Activated naive CD4-positive, alpha-beta T cell treated with anti-CD3 and anti-CD28 coated beads for 36 hours (primary cell): Measurements from ENCODE around the gene SF3A1. TPM values are rescaled to one million over a fixed set of nuclear protein-coding genes. Genes with fewer than 3 reads are reported as not detected.

Source experiments
- CTCF ChIA-PET: fragments of 350-600 bp; sonication (Branson Sonifier 250); formaldehyde crosslinking; loops from one replicate; lab custom pipeline; 2021; ENCODE audit warnings: antibody characterized with exemption; lab: Charles Lee
- DNase-seq: peaks from one replicate; pipeline ENCODE4 v3.0.0-alpha.2; 2020
- H3K27ac Mint-ChIP-seq: one replicate; pipeline ENCODE4 v1.8.0; 2021; ENCODE audit warnings: mild to moderate bottlenecking, mixed read lengths
- H3K27me3 Mint-ChIP-seq: one replicate; pipeline ENCODE4 v1.8.0; 2021; ENCODE audit warnings: low read depth, mixed read lengths
- H3K36me3 Mint-ChIP-seq: one replicate; pipeline ENCODE4 v1.8.0; 2021; ENCODE audit warnings: low read depth, mixed read lengths
- H3K4me1 Mint-ChIP-seq: one replicate; pipeline ENCODE4 v1.8.0; 2021; ENCODE audit warnings: low read depth, mixed read lengths
- H3K4me3 Mint-ChIP-seq: one replicate; pipeline ENCODE4 v1.8.0; 2021; ENCODE audit warnings: mild to moderate bottlenecking, moderate library complexity, mixed read lengths
- H3K9me3 Mint-ChIP-seq: one replicate; pipeline ENCODE4 v1.8.0; 2021; ENCODE audit warnings: mixed read lengths
- intact Hi-C: fragments of 100-400 bp; cut with micrococcal nuclease; formaldehyde crosslinking; loops from one replicate; pipeline ENCODE4 v1.15.1; 2023
- total RNA-seq, 2 experiments: library from RNA; stranded (reverse); gene quantifications; one replicate each; pipeline ENCODE4 v1.2.3, GENCODE V29; 2021

Gene SF3A1
- total RNA-seq, 2 experiments from 2014 or later = 274 to 276 TPM

DNA sequence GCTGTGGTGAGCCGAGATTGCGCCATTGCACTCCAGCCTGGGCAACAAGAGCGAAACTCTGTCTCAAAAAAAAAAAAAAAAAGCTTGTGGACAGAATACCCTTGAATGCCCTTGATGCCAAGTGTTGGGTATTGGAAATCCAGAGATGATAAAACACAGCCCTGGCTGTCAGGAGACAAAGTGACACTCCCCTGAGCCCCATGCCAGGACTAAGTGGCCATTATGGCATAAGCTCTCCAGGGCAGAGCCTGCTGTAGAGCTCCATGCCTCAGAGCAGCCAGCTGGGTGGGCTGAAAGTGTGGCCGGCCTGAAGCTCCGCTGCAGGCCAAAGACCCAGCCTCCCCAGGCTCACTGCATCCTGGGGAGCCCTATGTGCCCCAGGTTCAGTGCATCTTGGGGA, 25.6 kb upstream of the SF3A1 start:
- Mint-ChIP-seq H3K4me1 (peaks cover 2% of the 10 kb centered on the region), H3K27ac (no peak overlapping the region), H3K9me3 (no peaks in the 10 kb centered on the region), H3K27me3 (no peaks in the 10 kb centered on the region), H3K36me3 (no peaks in the 10 kb centered on the region), H3K4me3 (no peak overlapping the region)
- DNase-seq = no peak
- CTCF ChIA-PET = interaction anchor here (0.9 to 14.3 kb wide), 4 partner anchors 10 to 94 kb away, joined by 3 to 287 read pairs (median 4); partner anchors contain the start of gene CASTOR1
- intact Hi-C loops = no loop called here

DNA sequence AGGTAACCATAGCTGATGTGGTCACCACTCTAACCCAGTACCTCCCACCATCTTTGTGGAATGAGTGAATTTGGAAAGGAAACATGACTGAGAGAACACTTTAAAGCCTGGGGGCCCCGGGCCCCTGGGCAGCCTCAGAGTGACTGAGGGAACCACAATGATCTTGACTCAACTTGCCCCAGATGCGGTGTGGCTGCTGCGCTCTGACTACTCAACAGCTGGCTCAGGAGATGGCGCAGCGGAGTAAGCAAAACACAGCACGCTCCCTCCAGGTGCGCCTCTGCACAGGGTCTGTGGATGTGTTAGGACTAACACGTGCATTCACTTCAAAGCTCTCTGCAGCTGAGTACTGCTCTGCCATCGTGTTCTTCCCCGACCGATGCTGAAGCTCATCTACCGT, 24.6 kb upstream of the SF3A1 start:
- Mint-ChIP-seq H3K4me3 (no peak overlapping the region), H3K4me1 (peaks cover under 1% of the 10 kb centered on the region)
- peak; percentile 36 for DNase-seq

GRCh38 chr22:30380011-30380410, 23.3 kb upstream of the SF3A1 start:
- DNase-seq = no peak
- Mint-ChIP-seq H3K27ac (no peak overlapping the region), H3K36me3 (no peaks in the 10 kb centered on the region), H3K4me3 (no peak overlapping the region), H3K4me1 (no peaks in the 10 kb centered on the region), H3K9me3 (no peaks in the 10 kb centered on the region), H3K27me3 (no peaks in the 10 kb centered on the region)
- CTCF ChIA-PET = interaction anchor here (0.8 to 14.3 kb wide), 2 partner anchors 91 to 117 kb away, joined by 3 to 287 read pairs; partner anchors contain the start of gene CASTOR1
- intact Hi-C loops = no loop called here

More for the DNA sequence above, 24.6 kb upstream of the SF3A1 start:
- H3K36me3 Mint-ChIP-seq = no peaks in the 10 kb centered on the region
- H3K27me3 Mint-ChIP-seq = no peaks in the 10 kb centered on the region
- intact Hi-C loops = no loop called here
- H3K9me3 Mint-ChIP-seq = no peaks in the 10 kb centered on the region
- CTCF ChIA-PET = interaction anchor here (0.6 to 14.3 kb wide), 8 partner anchors 9 to 957 kb away, joined by 3 to 287 read pairs (median 4); partner anchors contain the start of gene CASTOR1
- no peak overlapping the region for H3K27ac Mint-ChIP-seq

DNA sequence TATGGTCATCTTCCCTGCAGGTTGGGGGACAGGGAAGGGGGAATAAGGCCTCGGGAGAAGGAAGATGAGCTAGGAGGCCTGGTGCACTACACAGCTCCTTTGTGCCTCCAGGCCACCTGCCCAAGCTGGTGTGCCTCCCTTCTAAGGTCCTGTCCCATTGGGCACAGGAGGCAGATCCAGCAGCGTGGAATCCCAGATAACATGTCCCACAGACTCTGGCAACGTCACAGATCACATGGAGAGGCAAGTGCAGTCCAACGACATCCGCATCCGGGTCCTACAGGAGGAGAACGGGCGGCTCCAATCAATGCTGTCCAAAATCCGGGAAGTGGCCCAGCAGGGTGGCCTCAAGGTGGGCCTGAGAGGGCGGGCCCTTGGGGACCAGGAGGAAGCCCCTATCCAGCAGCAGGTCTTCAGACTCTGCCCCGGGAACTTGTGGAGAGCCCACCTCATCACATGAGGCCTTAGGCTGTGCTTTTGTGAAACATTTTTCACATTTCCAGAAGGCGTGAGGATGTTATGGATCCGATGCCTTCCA, 18.7 kb upstream of the SF3A1 start:
- DNase-seq = no peak
- no peaks in the 10 kb centered on the region for H3K36me3 Mint-ChIP-seq
- H3K4me3 Mint-ChIP-seq = no peak overlapping the region
- no peaks in the 10 kb centered on the region for H3K9me3 Mint-ChIP-seq
- no peaks in the 10 kb centered on the region for H3K27me3 Mint-ChIP-seq
- no peaks in the 10 kb centered on the region for H3K4me1 Mint-ChIP-seq
- CTCF ChIA-PET = interaction anchor here (0.5 to 1.6 kb wide), 3 partner anchors 11 to 714 kb away, joined by 3 to 4 read pairs (median 3); no protein-coding TSS in a partner anchor
- H3K27ac Mint-ChIP-seq = no peak overlapping the region
- intact Hi-C loops = no loop called here

- intact Hi-C loops = no loop called here
- CTCF ChIA-PET = interaction anchor here (0.6 to 1.6 kb wide), 2 partner anchors 15 to 17 kb away, joined by 3 read pairs; no protein-coding TSS in a partner anchor
- Mint-ChIP-seq H3K27me3 (no peaks in the 10 kb centered on the region), H3K4me1 (no peaks in the 10 kb centered on the region), H3K27ac (no peak overlapping the region), H3K9me3 (no peaks in the 10 kb centered on the region), H3K4me3 (no peak overlapping the region), H3K36me3 (no peaks in the 10 kb centered on the region)
- DNase-seq = no peak
Measured at GRCh38 chr22:30373331-30374325, 16.9 kb upstream of the SF3A1 start.

DNA sequence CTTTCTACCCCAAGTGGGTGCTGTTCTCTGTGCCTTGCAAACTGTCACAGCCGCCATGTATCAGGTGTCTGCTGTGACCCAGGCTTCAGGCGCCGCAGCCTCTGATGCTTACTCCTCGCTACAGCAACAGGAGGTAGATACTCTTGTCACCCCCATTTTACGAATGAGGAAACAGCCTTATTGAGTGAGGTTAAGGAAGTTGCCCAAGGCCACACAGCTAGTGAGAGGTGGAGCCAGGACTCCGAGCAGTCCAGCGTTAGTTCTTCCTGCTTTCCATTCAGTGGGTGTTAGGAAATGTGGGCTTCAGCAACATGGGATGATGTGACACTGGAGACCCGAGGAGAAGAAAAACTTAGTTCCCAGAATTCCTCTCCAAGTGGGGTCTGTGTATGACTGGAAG, 16.2 kb upstream of the SF3A1 start:
- H3K27me3 Mint-ChIP-seq = no peaks in the 10 kb centered on the region

GRCh38 chr22:30371981-30372380, 15.3 kb upstream of the SF3A1 start:
- intact Hi-C loops = no loop called here
- no peak for DNase-seq
- Mint-ChIP-seq H3K36me3 (no peaks in the 10 kb centered on the region), H3K9me3 (no peaks in the 10 kb centered on the region), H3K27ac (no peak overlapping the region), H3K4me1 (no peaks in the 10 kb centered on the region), H3K4me3 (no peak overlapping the region), H3K27me3 (no peaks in the 10 kb centered on the region)
- CTCF ChIA-PET = interaction anchor here (1.8 kb wide), 1 partner anchor 84 kb away, joined by 6 read pairs; no protein-coding TSS in a partner anchor

More for the DNA sequence above, 16.2 kb upstream of the SF3A1 start:
- no peak overlapping the region for H3K27ac Mint-ChIP-seq
- no peak for DNase-seq
- no peaks in the 10 kb centered on the region for H3K4me1 Mint-ChIP-seq
- H3K9me3 Mint-ChIP-seq = no peaks in the 10 kb centered on the region
- CTCF ChIA-PET = no interaction called here
- intact Hi-C loops = no loop called here
- H3K4me3 Mint-ChIP-seq = no peak overlapping the region
- H3K36me3 Mint-ChIP-seq = no peaks in the 10 kb centered on the region

DNA sequence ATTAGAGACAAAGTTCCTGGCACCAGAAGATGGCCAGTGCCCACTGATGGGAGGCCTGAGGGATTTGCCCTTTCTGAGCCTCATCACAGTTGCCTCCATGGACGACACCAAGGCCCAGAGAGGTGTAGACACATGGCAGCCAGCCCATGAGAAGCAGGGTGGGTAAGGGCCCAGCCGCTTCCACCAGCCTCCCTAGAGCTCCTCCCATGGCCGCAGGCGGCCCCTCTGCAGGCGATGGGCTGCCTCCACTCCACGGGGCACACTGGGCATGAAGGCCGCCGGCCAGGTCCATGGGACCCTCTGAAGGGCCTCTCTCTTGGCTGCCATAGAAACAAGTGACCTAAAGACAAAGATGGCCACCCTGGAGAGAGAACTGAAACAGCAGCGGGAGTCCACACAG, 14.6 kb upstream of the SF3A1 start:
- H3K36me3 Mint-ChIP-seq = peaks cover 2% of the 10 kb centered on the region
- no peaks in the 10 kb centered on the region for H3K4me1 Mint-ChIP-seq
- H3K9me3 Mint-ChIP-seq = no peaks in the 10 kb centered on the region
- intact Hi-C loops = no loop called here
- H3K27me3 Mint-ChIP-seq = no peaks in the 10 kb centered on the region
- H3K4me3 Mint-ChIP-seq = no peak overlapping the region
- DNase-seq = no peak
- CTCF ChIA-PET = interaction anchor here (1.8 kb wide), 1 partner anchor 84 kb away, joined by 6 read pairs; no protein-coding TSS in a partner anchor
- H3K27ac Mint-ChIP-seq = no peak overlapping the region

DNA sequence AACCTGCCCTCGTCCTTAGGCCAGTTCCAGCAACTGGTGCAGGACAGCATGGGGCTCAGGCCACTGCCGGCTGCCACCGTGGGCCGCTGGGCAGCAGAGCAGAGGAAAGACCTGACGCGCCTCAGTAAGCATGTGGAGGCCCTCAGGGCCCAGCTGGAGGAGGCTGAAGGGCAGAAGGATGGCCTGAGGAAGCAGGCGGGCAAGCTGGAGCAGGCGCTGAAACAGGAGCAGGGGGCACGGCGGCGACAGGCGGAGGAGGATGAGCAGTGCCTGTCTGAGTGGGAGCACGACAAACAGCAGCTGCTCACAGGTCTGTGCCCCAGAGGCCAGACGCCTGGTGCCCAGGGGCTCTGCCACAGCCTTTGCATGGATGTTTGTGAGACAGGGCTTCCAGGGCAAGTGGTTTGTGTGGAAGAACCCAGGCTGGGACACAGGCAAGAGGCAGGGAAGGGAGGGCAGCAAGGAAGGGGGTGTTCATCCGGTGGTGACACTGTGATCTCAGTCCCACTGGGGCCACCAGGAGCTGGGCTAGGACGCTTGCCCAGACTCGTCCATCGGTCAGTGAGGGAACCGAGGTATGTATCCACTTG, 14.0 kb upstream of the SF3A1 start:
- DNase-seq = no peak
- no peaks in the 10 kb centered on the region for H3K27me3 Mint-ChIP-seq
- no peaks in the 10 kb centered on the region for H3K9me3 Mint-ChIP-seq
- no peaks in the 10 kb centered on the region for H3K4me1 Mint-ChIP-seq
- CTCF ChIA-PET = interaction anchor here (1.8 kb wide), 1 partner anchor 83 kb away, joined by 6 read pairs; no protein-coding TSS in a partner anchor
- no peak overlapping the region for H3K27ac Mint-ChIP-seq
- intact Hi-C loops = no loop called here
- peaks cover 3% of the 10 kb centered on the region for H3K36me3 Mint-ChIP-seq
- no peak overlapping the region for H3K4me3 Mint-ChIP-seq

- intact Hi-C loops = no loop called here
- H3K36me3 Mint-ChIP-seq = peaks cover 3% of the 10 kb centered on the region
- no peaks in the 10 kb centered on the region for H3K9me3 Mint-ChIP-seq
- DNase-seq = no peak
- no peak overlapping the region for H3K27ac Mint-ChIP-seq
- H3K27me3 Mint-ChIP-seq = no peaks in the 10 kb centered on the region
- no peak overlapping the region for H3K4me3 Mint-ChIP-seq
- CTCF ChIA-PET = interaction anchor here (0.6 to 4.8 kb wide), 3 partner anchors 13 to 80 kb away, joined by 4 to 22 read pairs (median 4); no protein-coding TSS in a partner anchor
- no peaks in the 10 kb centered on the region for H3K4me1 Mint-ChIP-seq
Measured at GRCh38 chr22:30368420-30368819, 11.7 kb upstream of the SF3A1 start.

GRCh38 chr22:30365891-30366290, 9.2 kb upstream of the SF3A1 start:
- no peak for DNase-seq
- no peak overlapping the region for H3K27ac Mint-ChIP-seq
- no peaks in the 10 kb centered on the region for H3K27me3 Mint-ChIP-seq
- CTCF ChIA-PET = interaction anchor here (4.8 kb wide), 1 partner anchor 78 kb away, joined by 22 read pairs; no protein-coding TSS in a partner anchor
- intact Hi-C loops = no loop called here
- H3K4me1 Mint-ChIP-seq = no peaks in the 10 kb centered on the region
- H3K36me3 Mint-ChIP-seq = peaks cover 3% of the 10 kb centered on the region
- no peaks in the 10 kb centered on the region for H3K9me3 Mint-ChIP-seq
- H3K4me3 Mint-ChIP-seq = no peak overlapping the region
